ENCODE results near the gene DPF3. TPM values are rescaled to one million over a fixed set of nuclear protein-coding genes. Genes with fewer than 3 reads are reported as not detected.

Gene DPF3
- polyA plus RNA-seq, 4 donors: 1.0 to 2.4 (median 1.5) TPM

GRCh38 chr14:72682188-72682587 is 211.7 kb downstream of the DPF3 start:
- Histone ChIP-seq H3K36me3 (ENCODE audit: control insufficient read depth in 3 of 3, insufficient read depth in 2 of 3, low read depth in 1 of 3, low read length in 3 of 3) (peaks cover 0 to 3% (median 0%) of the 10 kb centered on the region in 3 donors), H3K27ac (ENCODE audit: low read depth in 1 of 3, low read length in 2 of 3) (no peak overlapping the region), H3K4me3 (ENCODE audit: low read depth in 1 of 3, low read length in 3 of 3) (no peak overlapping the region), H3K4me1 (ENCODE audit: control insufficient read depth in 3 of 3, insufficient read depth in 2 of 3, low read depth in 1 of 3, low read length in 2 of 3) (no peaks in the 10 kb centered on the region), H3K9me3 (ENCODE audit: control insufficient read depth in 2 of 2, insufficient read depth in 1 of 2, low read depth in 1 of 2, low read length in 1 of 2) (no peaks in the 10 kb centered on the region), H3K27me3 (ENCODE audit: control insufficient read depth in 3 of 3, insufficient read depth in 3 of 3, low read length in 3 of 3) (no peaks in the 10 kb centered on the region)
- FAIRE-seq (no peak), DNase-seq (no peak)
- 88 to 96% (median 95%) methylated on average over 5 of the region's 5 CpGs for WGBS, 3 donors

GRCh38 chr14:72680853-72681640 is 212.9 kb downstream of the DPF3 start:
- Histone ChIP-seq H3K4me3 (ENCODE audit: low read depth in 1 of 3, low read length in 3 of 3) (no peak overlapping the region), H3K36me3 (ENCODE audit: control insufficient read depth in 3 of 3, insufficient read depth in 2 of 3, low read depth in 1 of 3, low read length in 3 of 3) (peaks cover 0 to 5% (median 0%) of the 10 kb centered on the region in 3 donors), H3K27ac (ENCODE audit: low read depth in 1 of 3, low read length in 2 of 3) (no peak overlapping the region), H3K9me3 (ENCODE audit: control insufficient read depth in 2 of 2, insufficient read depth in 1 of 2, low read depth in 1 of 2, low read length in 1 of 2) (peaks cover 0 to 2% of the 10 kb centered on the region in 2 donors), H3K27me3 (ENCODE audit: control insufficient read depth in 3 of 3, insufficient read depth in 3 of 3, low read length in 3 of 3) (no peaks in the 10 kb centered on the region), H3K4me1 (ENCODE audit: control insufficient read depth in 3 of 3, insufficient read depth in 2 of 3, low read depth in 1 of 3, low read length in 2 of 3) (no peaks in the 10 kb centered on the region)
- no peak for DNase-seq
- 88 to 92% (median 89%) methylated on average over 7 of the region's 7 CpGs for WGBS, 3 donors
- no peak for FAIRE-seq

GRCh38 chr14:72679536-72680151 is 214.3 kb downstream of the DPF3 start:
- WGBS, 3 donors: 60 to 77% (median 74%) methylated on average over 25 to 27 of the region's 27 CpGs
- Histone ChIP-seq H3K36me3 (ENCODE audit: control insufficient read depth in 3 of 3, insufficient read depth in 2 of 3, low read depth in 1 of 3, low read length in 3 of 3) (peaks cover 0 to 5% (median 0%) of the 10 kb centered on the region in 3 donors), H3K4me3 (ENCODE audit: low read depth in 1 of 3, low read length in 3 of 3) (no peak overlapping the region), H3K27me3 (ENCODE audit: control insufficient read depth in 3 of 3, insufficient read depth in 3 of 3, low read length in 3 of 3) (no peaks in the 10 kb centered on the region), H3K4me1 (ENCODE audit: control insufficient read depth in 3 of 3, insufficient read depth in 2 of 3, low read depth in 1 of 3, low read length in 2 of 3) (no peaks in the 10 kb centered on the region), H3K27ac (ENCODE audit: low read depth in 1 of 3, low read length in 2 of 3) (no peak overlapping the region), H3K9me3 (ENCODE audit: control insufficient read depth in 2 of 2, insufficient read depth in 1 of 2, low read depth in 1 of 2, low read length in 1 of 2) (peaks cover 0 to 2% of the 10 kb centered on the region in 2 donors)
- DNase-seq (no peak), FAIRE-seq (no peak)

GRCh38 chr14:72679141-72679535 is 214.8 kb downstream of the DPF3 start:
- H3K4me1 ChIP-seq (ENCODE audit: control insufficient read depth in 3 of 3, insufficient read depth in 2 of 3, low read depth in 1 of 3, low read length in 2 of 3): no peaks in the 10 kb centered on the region
- 54 to 83% (median 82%) methylated on average over 14 of the region's 14 CpGs for WGBS, 3 donors
- no peak overlapping the region for H3K4me3 ChIP-seq (ENCODE audit: low read depth in 1 of 3, low read length in 3 of 3)
- H3K27ac ChIP-seq (ENCODE audit: low read depth in 1 of 3, low read length in 2 of 3): no peak overlapping the region
- H3K27me3 ChIP-seq (ENCODE audit: control insufficient read depth in 3 of 3, insufficient read depth in 3 of 3, low read length in 3 of 3): no peaks in the 10 kb centered on the region
- peaks cover 0 to 2% of the 10 kb centered on the region in 2 donors for H3K9me3 ChIP-seq (ENCODE audit: control insufficient read depth in 2 of 2, insufficient read depth in 1 of 2, low read depth in 1 of 2, low read length in 1 of 2)
- DNase-seq (no peak), FAIRE-seq (no peak)
- peaks cover 0 to 5% (median 0%) of the 10 kb centered on the region in 3 donors for H3K36me3 ChIP-seq (ENCODE audit: control insufficient read depth in 3 of 3, insufficient read depth in 2 of 3, low read depth in 1 of 3, low read length in 3 of 3)

- no peaks in the 10 kb centered on the region for H3K4me1 ChIP-seq (ENCODE audit: control insufficient read depth in 3 of 3, insufficient read depth in 2 of 3, low read depth in 1 of 3, low read length in 2 of 3)
- H3K9me3 ChIP-seq (ENCODE audit: control insufficient read depth in 2 of 2, insufficient read depth in 1 of 2, low read depth in 1 of 2, low read length in 1 of 2): peaks cover 0 to 2% of the 10 kb centered on the region in 2 donors
- 85 to 93% (median 92%) methylated on average over 5 of the region's 5 CpGs for WGBS, 3 donors
- FAIRE-seq: no peak
- H3K36me3 ChIP-seq (ENCODE audit: control insufficient read depth in 3 of 3, insufficient read depth in 2 of 3, low read depth in 1 of 3, low read length in 3 of 3): peaks cover 0 to 5% (median 0%) of the 10 kb centered on the region in 3 donors
- no peak overlapping the region for H3K27ac ChIP-seq (ENCODE audit: low read depth in 1 of 3, low read length in 2 of 3)
- DNase-seq: no peak
- no peaks in the 10 kb centered on the region for H3K27me3 ChIP-seq (ENCODE audit: control insufficient read depth in 3 of 3, insufficient read depth in 3 of 3, low read length in 3 of 3)
- no peak overlapping the region for H3K4me3 ChIP-seq (ENCODE audit: low read depth in 1 of 3, low read length in 3 of 3)
Observed at GRCh38 chr14:72678356-72678755, 215.5 kb downstream of the DPF3 start.

- WGBS, 3 donors: 88 to 92% (median 89%) methylated on average over 4 of the region's 4 CpGs
- no peak for FAIRE-seq
Observed at GRCh38 chr14:72677664-72678063, 216.2 kb downstream of the DPF3 start.

GRCh38 chr14:72675126-72675525 is 218.8 kb downstream of the DPF3 start:
- H3K4me1 ChIP-seq (ENCODE audit: control insufficient read depth in 3 of 3, insufficient read depth in 2 of 3, low read depth in 1 of 3, low read length in 2 of 3): no peaks in the 10 kb centered on the region
- WGBS, 3 donors: 60 to 88% (median 75%) methylated on average over 3 of the region's 3 CpGs
- H3K36me3 ChIP-seq (ENCODE audit: control insufficient read depth in 3 of 3, insufficient read depth in 2 of 3, low read depth in 1 of 3, low read length in 3 of 3): peaks cover 0 to 4% (median 0%) of the 10 kb centered on the region in 3 donors
- DNase-seq (no peak), FAIRE-seq (no peak)
- H3K27me3 ChIP-seq (ENCODE audit: control insufficient read depth in 3 of 3, insufficient read depth in 3 of 3, low read length in 3 of 3): no peaks in the 10 kb centered on the region
- H3K9me3 ChIP-seq (ENCODE audit: control insufficient read depth in 2 of 2, insufficient read depth in 1 of 2, low read depth in 1 of 2, low read length in 1 of 2): peaks cover 0 to 2% of the 10 kb centered on the region in 2 donors
- no peak overlapping the region for H3K27ac ChIP-seq (ENCODE audit: low read depth in 1 of 3, low read length in 2 of 3)
- no peak overlapping the region for H3K4me3 ChIP-seq (ENCODE audit: low read depth in 1 of 3, low read length in 3 of 3)

More at GRCh38 chr14:72677664-72678063, 216.2 kb downstream of the DPF3 start:
- Histone ChIP-seq H3K9me3 (ENCODE audit: control insufficient read depth in 2 of 2, insufficient read depth in 1 of 2, low read depth in 1 of 2, low read length in 1 of 2) (peaks cover 0 to 2% of the 10 kb centered on the region in 2 donors), H3K4me1 (ENCODE audit: control insufficient read depth in 3 of 3, insufficient read depth in 2 of 3, low read depth in 1 of 3, low read length in 2 of 3) (no peaks in the 10 kb centered on the region), H3K4me3 (ENCODE audit: low read depth in 1 of 3, low read length in 3 of 3) (no peak overlapping the region), H3K27ac (ENCODE audit: low read depth in 1 of 3, low read length in 2 of 3) (no peak overlapping the region), H3K27me3 (ENCODE audit: control insufficient read depth in 3 of 3, insufficient read depth in 3 of 3, low read length in 3 of 3) (no peaks in the 10 kb centered on the region), H3K36me3 (ENCODE audit: control insufficient read depth in 3 of 3, insufficient read depth in 2 of 3, low read depth in 1 of 3, low read length in 3 of 3) (peaks cover 0 to 5% (median 0%) of the 10 kb centered on the region in 3 donors)
- DNase-seq: no peak

- Histone ChIP-seq H3K4me3 (ENCODE audit: low read depth in 1 of 3, low read length in 3 of 3) (no peak overlapping the region), H3K27me3 (ENCODE audit: control insufficient read depth in 3 of 3, insufficient read depth in 3 of 3, low read length in 3 of 3) (no peaks in the 10 kb centered on the region), H3K36me3 (ENCODE audit: control insufficient read depth in 3 of 3, insufficient read depth in 2 of 3, low read depth in 1 of 3, low read length in 3 of 3) (peaks cover 0 to 9% (median 0%) of the 10 kb centered on the region in 3 donors), H3K9me3 (ENCODE audit: control insufficient read depth in 2 of 2, insufficient read depth in 1 of 2, low read depth in 1 of 2, low read length in 1 of 2) (peaks cover 0 to 4% of the 10 kb centered on the region in 2 donors), H3K27ac (ENCODE audit: low read depth in 1 of 3, low read length in 2 of 3) (no peak overlapping the region), H3K4me1 (ENCODE audit: control insufficient read depth in 3 of 3, insufficient read depth in 2 of 3, low read depth in 1 of 3, low read length in 2 of 3) (no peaks in the 10 kb centered on the region)
- DNase-seq: no peak
- FAIRE-seq: no peak
Observed at GRCh38 chr14:72673179-72673578, 220.7 kb downstream of the DPF3 start.

Data from small intestine (tissue), 7 donors.